HUES64 (cell line): ENCODE results near the gene MED13.
"Not testable (repeated sequence)": the region's sequence is repeated elsewhere in the genome, so short reads cannot be mapped to it uniquely, and the experiment has no call there.

Experiments used
- H3K27ac ChIP-seq: 2 replicates; pipeline ENCODE4 v1.7.0; 2013; ENCODE audit warnings: low read depth, low read length, inconsistent platforms
- H3K27me3 ChIP-seq: 2 replicates; pipeline ENCODE4 v1.6.1; 2013; ENCODE audit warnings: mild to moderate bottlenecking, low read length; ENCODE audit not compliant: insufficient read depth
- H3K36me3 ChIP-seq: 2 replicates; pipeline ENCODE4 v1.6.1; 2013; ENCODE audit warnings: mild to moderate bottlenecking, low read length; ENCODE audit not compliant: insufficient read depth
- H3K4me1 ChIP-seq: 2 replicates; pipeline ENCODE4 v1.6.1; 2013; ENCODE audit warnings: mild to moderate bottlenecking, low read length, moderate library complexity; ENCODE audit not compliant: insufficient read depth
- H3K4me3 ChIP-seq: 2 replicates; pipeline ENCODE4 v1.5.1; 2013; ENCODE audit warnings: mild to moderate bottlenecking, low read length, moderate library complexity
- H3K9ac ChIP-seq: 2 replicates; pipeline ENCODE4 v1.6.1; 2013; ENCODE audit warnings: mild to moderate bottlenecking, low read depth, low read length
- H3K9me3 ChIP-seq: 2 replicates; pipeline ENCODE4 v1.6.1; 2013; ENCODE audit warnings: low read depth, low read length; ENCODE audit not compliant: insufficient read depth
- WGBS: fragments of 150-250, 120-280 bp; methylation state at CpG from one replicate; pipeline ENCODE4 v1.1.7; 2013; ENCODE audit warnings: missing lambda C conversion rate; 5-methylcytosine and 5-hydroxymethylcytosine counted together

Gene MED13

DNA sequence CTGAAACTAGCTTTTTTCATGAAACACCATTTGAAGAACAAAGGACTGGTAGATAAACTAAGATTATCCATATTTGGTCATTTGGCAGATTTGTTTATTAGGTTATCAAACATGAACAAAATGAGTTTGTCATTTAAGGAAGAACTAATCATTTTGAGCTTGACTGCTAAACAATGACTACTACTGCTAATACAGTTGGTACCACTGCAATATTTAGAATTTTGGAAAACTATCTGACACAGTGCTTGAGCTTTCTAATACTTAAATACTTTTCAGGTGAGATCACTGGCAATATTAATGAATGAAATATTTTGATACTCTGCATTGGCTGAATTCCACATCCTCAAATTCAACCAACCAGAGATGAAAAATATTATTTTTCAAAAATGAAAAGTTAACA, 47.2 kb downstream of the MED13 start:
- Histone ChIP-seq H3K27me3 (no peaks in the 10 kb centered on the region), H3K9me3 (no peaks in the 10 kb centered on the region; the same call in 1 of the 2 replicates), H3K4me3 (no peak overlapping the region), H3K36me3 (peaks cover 71% of the 10 kb centered on the region), H3K27ac (no peak overlapping the region), H3K4me1 (no peaks in the 10 kb centered on the region), H3K9ac (no peak overlapping the region)

DNA sequence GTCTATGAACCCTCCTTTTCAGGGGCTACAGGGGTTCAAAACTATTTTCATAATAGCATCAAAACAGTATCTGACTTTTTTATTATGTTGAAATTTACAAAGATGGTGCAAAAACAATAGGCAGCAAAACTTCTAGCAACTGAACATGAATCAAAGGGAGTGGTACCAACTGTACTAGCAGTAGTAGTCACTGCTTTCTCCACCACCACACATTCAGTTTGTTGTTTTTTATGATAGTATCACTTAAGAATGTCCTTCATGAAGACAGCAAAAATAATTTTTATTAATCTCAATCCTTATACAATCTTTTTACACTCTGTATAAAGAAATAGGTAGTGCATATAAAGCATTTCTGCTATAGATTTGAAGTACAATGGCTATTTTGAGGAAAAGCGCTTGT, 47.6 kb downstream of the MED13 start:
- 85% methylated on average over 1 of the region's 1 CpG for WGBS
- Histone ChIP-seq H3K4me3 (no peak overlapping the region), H3K9me3 (no peaks in the 10 kb centered on the region; the same call in 1 of the 2 replicates), H3K27me3 (no peaks in the 10 kb centered on the region), H3K4me1 (no peaks in the 10 kb centered on the region), H3K36me3 (peaks cover 71% of the 10 kb centered on the region), H3K9ac (no peak overlapping the region), H3K27ac (no peak overlapping the region)

DNA sequence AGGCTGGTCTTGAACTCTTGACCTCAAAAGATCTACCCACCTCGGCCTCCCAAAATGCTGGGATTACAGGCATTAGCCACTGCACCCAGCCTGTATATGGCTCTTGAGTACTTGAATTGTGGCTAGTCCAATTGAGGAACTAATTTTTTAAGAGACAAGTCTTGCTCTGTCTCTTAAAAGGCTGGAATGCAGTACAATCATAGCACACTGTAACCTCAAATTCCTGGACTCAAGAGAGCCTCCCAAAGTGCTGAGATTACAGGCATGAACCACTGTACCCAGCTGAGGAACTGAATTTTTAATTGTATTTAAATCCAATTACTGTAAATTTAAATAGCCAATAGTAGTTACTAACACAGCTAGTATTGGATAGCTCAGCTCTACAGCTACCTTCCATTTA, 50.6 kb downstream of the MED13 start:
- 100% methylated on average over 1 of the region's 1 CpG for WGBS
- H3K27me3 ChIP-seq: no peaks in the 10 kb centered on the region
- no peaks in the 10 kb centered on the region for H3K4me1 ChIP-seq
- no peak overlapping the region for H3K27ac ChIP-seq
- H3K36me3 ChIP-seq: peaks cover 78% of the 10 kb centered on the region
- no peaks in the 10 kb centered on the region; the same call in 1 of the 2 replicates for H3K9me3 ChIP-seq
- no peak overlapping the region for H3K9ac ChIP-seq
- H3K4me3 ChIP-seq: no peak overlapping the region

DNA sequence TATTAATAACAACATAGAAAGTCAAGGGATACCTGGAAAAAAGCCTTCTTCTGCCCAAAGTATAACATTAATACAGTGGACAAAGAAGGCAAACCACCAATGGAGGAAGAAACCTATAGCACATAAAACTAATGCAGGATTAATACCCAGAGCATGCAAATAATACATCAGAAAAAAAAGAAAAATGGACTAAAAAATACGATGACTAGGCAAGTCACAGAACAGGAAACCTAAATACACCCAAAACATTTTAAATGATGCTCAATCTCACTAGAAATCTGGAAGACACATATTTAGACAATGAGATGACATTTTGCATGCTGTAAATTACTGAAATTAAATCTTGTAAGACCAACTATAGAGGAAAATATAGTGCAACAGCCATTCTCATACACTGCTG, 55.9 kb downstream of the MED13 start:
- no peak overlapping the region for H3K4me3 ChIP-seq
- H3K9me3 ChIP-seq: no peaks in the 10 kb centered on the region
- H3K36me3 ChIP-seq: peaks cover 67% of the 10 kb centered on the region
- WGBS: 100% methylated on average over 1 of the region's 1 CpG
- no peak overlapping the region for H3K9ac ChIP-seq
- no peaks in the 10 kb centered on the region for H3K4me1 ChIP-seq
- no peak overlapping the region for H3K27ac ChIP-seq
- H3K27me3 ChIP-seq: no peaks in the 10 kb centered on the region

GRCh38 chr17:62008294-62008693, 56.8 kb downstream of the MED13 start:
- no peak overlapping the region for H3K9ac ChIP-seq
- H3K27me3 ChIP-seq: no peaks in the 10 kb centered on the region
- no peak overlapping the region for H3K4me3 ChIP-seq
- H3K27ac ChIP-seq: no peak overlapping the region
- no peaks in the 10 kb centered on the region for H3K4me1 ChIP-seq
- peaks cover 73% of the 10 kb centered on the region for H3K36me3 ChIP-seq
- no peaks in the 10 kb centered on the region for H3K9me3 ChIP-seq
- 100% methylated on average over 3 of the region's 5 CpGs for WGBS

DNA sequence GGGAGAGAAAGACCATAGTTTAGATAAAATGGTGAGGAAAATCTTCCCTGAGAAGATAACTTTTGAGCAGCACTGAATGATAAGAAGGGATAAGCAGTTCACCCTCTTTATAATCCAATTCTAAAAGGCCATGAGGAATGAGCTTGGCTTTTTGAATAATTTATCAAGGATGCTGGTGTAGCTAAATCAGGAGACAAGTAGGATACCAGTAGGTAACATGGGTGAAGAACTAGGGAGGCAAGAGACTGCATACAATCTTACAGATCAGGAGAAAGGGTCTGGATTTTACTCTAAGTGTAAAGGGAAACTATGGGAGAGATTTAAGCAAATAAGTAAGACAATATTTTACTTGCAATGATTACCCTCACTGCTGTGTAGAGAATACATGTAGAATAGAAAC, 60.7 kb downstream of the MED13 start:
- no peak overlapping the region for H3K9ac ChIP-seq
- H3K4me3 ChIP-seq: no peak overlapping the region
- H3K27ac ChIP-seq: no peak overlapping the region
- H3K27me3 ChIP-seq: no peaks in the 10 kb centered on the region
- no peaks in the 10 kb centered on the region for H3K4me1 ChIP-seq
- H3K9me3 ChIP-seq: no peaks in the 10 kb centered on the region
- peaks cover 58% of the 10 kb centered on the region for H3K36me3 ChIP-seq

DNA sequence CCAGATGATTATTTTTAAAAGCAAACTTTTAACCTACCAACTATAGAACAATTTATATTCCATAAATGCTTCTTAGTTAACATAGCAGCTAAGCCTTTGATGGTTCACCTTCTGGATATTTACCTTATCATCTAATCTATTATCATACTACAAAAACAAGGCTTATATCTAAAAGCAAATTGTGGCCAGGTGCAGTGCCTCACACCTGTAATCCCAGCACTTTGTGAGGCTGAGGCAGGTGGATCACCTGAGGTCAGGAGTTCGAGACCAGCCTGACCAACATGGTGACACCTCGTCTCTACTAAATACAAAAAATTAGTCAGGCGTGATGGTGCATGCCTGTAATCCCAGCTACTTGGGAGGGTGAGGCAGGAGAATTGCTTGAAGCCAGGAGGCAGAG, 61.9 kb downstream of the MED13 start:
- not testable (repeated sequence) for H3K9ac ChIP-seq, H3K4me3 ChIP-seq, H3K27ac ChIP-seq, H3K9me3 ChIP-seq, H3K4me1 ChIP-seq, H3K27me3 ChIP-seq
- peaks cover 53% of the 10 kb centered on the region for H3K36me3 ChIP-seq
- WGBS: 93% methylated on average over 3 of the region's 3 CpGs

DNA sequence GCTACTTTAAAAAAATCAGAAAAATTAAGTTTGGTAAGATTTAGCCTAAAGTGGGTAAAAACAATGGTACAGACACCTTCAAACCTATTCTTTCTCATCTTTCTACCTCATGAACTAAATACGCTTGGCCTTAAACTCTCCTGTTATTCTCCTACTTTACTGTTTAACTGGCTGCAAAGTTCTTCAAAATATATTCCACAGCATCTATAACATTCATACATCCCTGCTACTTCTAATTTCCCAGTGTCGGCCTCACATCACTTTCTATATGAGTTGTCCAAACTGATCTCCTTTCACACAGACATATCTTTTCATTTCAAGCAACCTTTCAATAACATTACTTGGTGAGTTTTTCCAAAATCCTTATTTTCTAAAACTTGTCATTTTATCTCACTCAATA, 64.0 kb downstream of the MED13 start:
- WGBS: 94% methylated on average over 2 of the region's 2 CpGs
- no peak overlapping the region for H3K27ac ChIP-seq
- no peak overlapping the region for H3K4me3 ChIP-seq
- H3K36me3 ChIP-seq: peaks cover 54% of the 10 kb centered on the region
- no peak overlapping the region for H3K9ac ChIP-seq
- no peaks in the 10 kb centered on the region for H3K27me3 ChIP-seq
- no peaks in the 10 kb centered on the region for H3K4me1 ChIP-seq
- no peaks in the 10 kb centered on the region for H3K9me3 ChIP-seq

GRCh38 chr17:62000186-62000585, 64.9 kb downstream of the MED13 start:
- 92% methylated on average over 3 of the region's 3 CpGs for WGBS
- H3K27me3 ChIP-seq: no peaks in the 10 kb centered on the region
- peaks cover 56% of the 10 kb centered on the region for H3K36me3 ChIP-seq
- H3K9ac ChIP-seq: no peak overlapping the region
- H3K27ac ChIP-seq: no peak overlapping the region
- no peaks in the 10 kb centered on the region for H3K9me3 ChIP-seq
- no peak overlapping the region for H3K4me3 ChIP-seq
- no peaks in the 10 kb centered on the region for H3K4me1 ChIP-seq

- H3K27ac ChIP-seq, H3K9ac ChIP-seq, H3K4me3 ChIP-seq, H3K27me3 ChIP-seq, H3K4me1 ChIP-seq, H3K9me3 ChIP-seq: not testable (repeated sequence)
- H3K36me3 ChIP-seq: peaks cover 56% of the 10 kb centered on the region
- 98% methylated on average over 3 of the region's 4 CpGs for WGBS
Measured at GRCh38 chr17:61998534-61998933, 66.5 kb downstream of the MED13 start.

DNA sequence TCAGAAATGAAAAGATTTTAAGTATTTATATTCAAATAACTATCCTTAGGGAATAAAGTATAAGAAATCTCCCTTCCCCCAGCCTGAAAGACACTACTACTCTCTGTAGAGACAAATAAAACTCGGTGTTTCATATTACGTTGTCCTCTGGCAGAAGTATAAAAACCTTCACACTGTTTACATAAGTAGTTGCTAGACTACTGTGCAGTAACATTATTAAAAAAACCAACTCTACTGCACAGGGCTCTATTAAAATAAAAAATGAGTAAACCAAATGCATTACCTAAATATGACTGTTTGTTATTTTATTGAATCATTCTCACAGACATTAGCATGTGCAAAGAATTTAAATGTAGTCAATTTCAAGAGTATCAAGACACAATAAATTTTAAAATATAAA, 67.4 kb downstream of the MED13 start:
- Histone ChIP-seq H3K27ac (no peak overlapping the region), H3K9ac (no peak overlapping the region), H3K9me3 (no peaks in the 10 kb centered on the region), H3K36me3 (peaks cover 56% of the 10 kb centered on the region), H3K27me3 (no peaks in the 10 kb centered on the region), H3K4me1 (no peaks in the 10 kb centered on the region), H3K4me3 (no peak overlapping the region)
- 80% methylated on average over 2 of the region's 2 CpGs for WGBS

DNA sequence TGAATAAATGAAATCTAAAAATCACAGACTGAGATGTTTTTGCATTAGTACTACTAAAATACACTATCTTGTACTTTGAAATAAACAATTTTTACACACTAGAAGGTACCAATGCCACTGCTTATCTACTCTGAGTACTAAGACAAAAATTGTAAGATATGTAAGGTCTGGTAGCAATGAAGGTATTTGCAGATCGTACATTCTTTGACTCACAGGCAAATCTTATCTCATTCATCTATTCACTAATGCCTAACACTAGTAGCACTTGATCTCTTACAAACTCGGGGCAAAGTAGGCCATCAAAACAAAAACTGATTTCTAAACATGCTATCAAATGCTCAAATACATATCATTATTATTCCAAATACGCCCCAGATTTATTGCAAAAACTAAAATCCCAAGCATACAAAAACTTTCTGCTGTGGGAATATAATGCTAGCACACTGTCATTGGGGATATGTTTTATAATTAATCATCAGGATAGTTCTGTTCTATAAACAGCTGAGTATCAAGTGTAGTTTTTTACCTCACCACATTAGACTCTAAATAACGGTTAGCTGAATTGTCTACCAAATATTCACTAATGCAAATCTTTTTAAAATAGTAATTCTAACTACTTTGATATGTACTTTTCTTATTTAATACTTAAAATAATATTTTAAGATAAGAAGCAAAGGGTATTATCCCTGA, 68.0 kb downstream of the MED13 start:
- WGBS: 92% methylated on average over 3 of the region's 4 CpGs

More for the DNA sequence above, 68.0 kb downstream of the MED13 start:
- no peaks in the 10 kb centered on the region for H3K27me3 ChIP-seq
- H3K27ac ChIP-seq: no peak overlapping the region
- peaks cover 60% of the 10 kb centered on the region for H3K36me3 ChIP-seq
- no peaks in the 10 kb centered on the region for H3K9me3 ChIP-seq
- H3K9ac ChIP-seq: no peak overlapping the region
- no peak overlapping the region for H3K4me3 ChIP-seq
- no peaks in the 10 kb centered on the region for H3K4me1 ChIP-seq
